Measurements from ENCODE around the gene FBXO41.

The FBXO41 gene

DNA sequence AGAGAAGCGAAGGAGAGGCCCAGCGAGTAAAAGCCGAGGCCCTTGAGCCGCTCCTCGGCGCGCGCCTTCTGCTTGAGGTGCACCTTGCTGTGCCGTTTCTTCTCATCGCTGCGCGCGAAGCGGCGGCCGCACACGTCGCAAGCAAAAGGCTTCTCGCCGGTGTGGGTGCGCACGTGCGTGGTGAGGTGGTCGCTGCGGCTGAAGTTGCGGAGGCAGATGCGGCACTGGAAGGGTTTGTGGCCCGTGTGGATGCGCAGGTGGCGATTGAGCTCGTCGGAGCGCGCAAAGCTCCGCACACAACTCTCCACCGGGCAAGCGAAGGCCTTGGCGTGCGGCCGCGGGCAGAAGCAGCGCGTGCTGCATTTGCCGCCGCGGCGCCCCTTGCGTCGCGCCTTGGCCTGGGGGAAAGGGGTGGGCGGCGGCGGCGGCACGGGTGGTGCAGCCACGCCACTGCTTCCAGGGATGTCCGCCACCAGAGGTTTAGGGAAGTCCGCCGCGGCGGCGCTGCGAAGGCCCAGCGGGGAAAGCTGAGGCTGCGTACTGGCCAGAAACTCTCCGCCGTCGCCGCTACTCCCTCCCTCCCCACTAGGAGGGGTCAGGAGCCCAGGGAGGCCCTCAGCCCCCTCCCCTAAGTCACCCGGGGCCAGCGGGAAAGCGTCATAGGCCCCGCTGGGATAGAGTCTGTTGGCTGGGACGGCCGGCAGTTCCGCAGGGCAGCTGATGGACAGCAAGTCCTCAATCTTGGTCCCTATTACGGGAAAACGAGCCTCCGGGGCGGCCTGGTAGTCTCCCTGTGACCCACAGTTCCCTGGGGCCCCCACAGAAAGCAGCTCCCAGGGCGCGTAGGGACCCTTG is 7.4 kb upstream of the FBXO41 start:
- no peak overlapping the region for H2BK12ac ChIP-seq (ENCODE audit: low read length)
- no peaks in the 10 kb centered on the region for H3K36me3 ChIP-seq (ENCODE audit: control insufficient read depth in 1 of 2, insufficient read depth in 2 of 2, low read length in 2 of 2)
- peaks cover 3% of the 10 kb centered on the region for H3K9me3 ChIP-seq (ENCODE audit: insufficient read depth, low read depth, low read length)
- H3K14ac ChIP-seq (ENCODE audit: low read length), result no peak overlapping the region
- H3K27me3 ChIP-seq (ENCODE audit: insufficient read depth, low read length), result peaks cover 45% of the 10 kb centered on the region
- no peak overlapping the region for H3K4ac ChIP-seq (ENCODE audit: low read depth, low read length)
- no peak overlapping the region for H2BK5ac ChIP-seq (ENCODE audit: low read depth, low read length, poor library complexity)
- no peaks in the 10 kb centered on the region for H3K79me2 ChIP-seq (ENCODE audit: control insufficient read depth, insufficient read depth, low read length, poor library complexity)
- no peak for DNase-seq
- H4K12ac ChIP-seq (ENCODE audit: low read depth, low read length), result no peak overlapping the region
- no peak overlapping the region for H3K9ac ChIP-seq (ENCODE audit: low read length)
- H3K4me1 ChIP-seq (ENCODE audit: control insufficient read depth in 1 of 2, insufficient read depth in 2 of 2, low read length in 2 of 2), result peaks cover 5 to 19% of the 10 kb centered on the region in 2 experiments
- H4K8ac ChIP-seq (ENCODE audit: low read depth, low read length), result no peak overlapping the region
- no peak overlapping the region for H3K18ac ChIP-seq (ENCODE audit: low read length)
- H2AFZ ChIP-seq (ENCODE audit: insufficient read depth, low read length, poor library complexity), result no peak overlapping the region
- H3K79me1 ChIP-seq (ENCODE audit: low read length), result no peaks in the 10 kb centered on the region
- no peak overlapping the region for H2AK5ac ChIP-seq (ENCODE audit: low read length)
- no peak overlapping the region for H3K27ac ChIP-seq (ENCODE audit: low read depth, low read length)
- WGBS (ENCODE audit: extremely low coverage, insufficient coverage, insufficient read length), result no CpG with 5 or more reads among the region's 82 CpGs
- no peak overlapping the region for H2BK120ac ChIP-seq (ENCODE audit: insufficient read depth, low read length, poor library complexity)
- H3K23ac ChIP-seq (ENCODE audit: low read length), result no peak overlapping the region
- H3K4me3 ChIP-seq (ENCODE audit: low read depth, low read length), result peak overlapping the region; percentile 3
- H4K91ac ChIP-seq (ENCODE audit: low read depth, low read length), result no peak overlapping the region
- H3K4me2 ChIP-seq (ENCODE audit: low read length), result peak overlapping the region; percentile 53

DNA sequence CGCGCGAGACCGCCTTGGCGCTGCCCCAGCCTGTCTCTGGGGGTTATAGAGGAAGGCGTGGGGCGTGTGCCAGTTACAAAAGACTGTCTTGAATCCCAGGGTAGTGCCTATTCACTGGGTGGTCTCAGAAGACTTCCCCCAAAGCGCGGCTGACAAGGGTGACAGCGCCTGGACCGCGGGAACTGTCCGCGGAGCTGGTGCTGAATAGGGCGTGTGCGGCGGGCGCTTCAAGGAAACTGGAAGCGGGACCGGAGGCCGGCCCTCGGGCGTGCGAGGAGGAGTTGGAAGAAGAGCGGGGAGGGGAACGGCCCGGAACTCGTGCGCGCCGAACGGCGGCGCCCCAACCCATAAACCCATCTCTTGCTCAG is 6.8 kb upstream of the FBXO41 start:
- no peak overlapping the region for H2BK120ac ChIP-seq (ENCODE audit: insufficient read depth, low read length, poor library complexity)
- H3K4me1 ChIP-seq (ENCODE audit: control insufficient read depth in 1 of 2, insufficient read depth in 2 of 2, low read length in 2 of 2), result peaks cover 5 to 19% of the 10 kb centered on the region in 2 experiments
- no peak overlapping the region for H3K9ac ChIP-seq (ENCODE audit: low read length)
- H3K79me1 ChIP-seq (ENCODE audit: low read length), result no peaks in the 10 kb centered on the region
- H3K18ac ChIP-seq (ENCODE audit: low read length), result no peak overlapping the region
- no peaks in the 10 kb centered on the region for H3K36me3 ChIP-seq (ENCODE audit: control insufficient read depth in 1 of 2, insufficient read depth in 2 of 2, low read length in 2 of 2)
- no peak overlapping the region for H3K27ac ChIP-seq (ENCODE audit: low read depth, low read length)
- no peaks in the 10 kb centered on the region for H3K79me2 ChIP-seq (ENCODE audit: control insufficient read depth, insufficient read depth, low read length, poor library complexity)
- no peak overlapping the region for H2BK12ac ChIP-seq (ENCODE audit: low read length)
- no peak overlapping the region for H3K4ac ChIP-seq (ENCODE audit: low read depth, low read length)
- H3K27me3 ChIP-seq (ENCODE audit: insufficient read depth, low read length), result peaks cover 48% of the 10 kb centered on the region
- H3K4me3 ChIP-seq (ENCODE audit: low read depth, low read length), result no peak overlapping the region
- H4K8ac ChIP-seq (ENCODE audit: low read depth, low read length), result no peak overlapping the region
- no peak overlapping the region for H3K23ac ChIP-seq (ENCODE audit: low read length)
- no peak overlapping the region for H2BK5ac ChIP-seq (ENCODE audit: low read depth, low read length, poor library complexity)
- peaks cover 3% of the 10 kb centered on the region for H3K9me3 ChIP-seq (ENCODE audit: insufficient read depth, low read depth, low read length)
- no peak overlapping the region for H3K14ac ChIP-seq (ENCODE audit: low read length)
- peak overlapping the region; percentile 53 for H3K4me2 ChIP-seq (ENCODE audit: low read length)
- H4K91ac ChIP-seq (ENCODE audit: low read depth, low read length), result no peak overlapping the region
- no peak overlapping the region for H2AK5ac ChIP-seq (ENCODE audit: low read length)
- WGBS (ENCODE audit: extremely low coverage, insufficient coverage, insufficient read length), result no CpG with 5 or more reads among the region's 34 CpGs
- no peak overlapping the region for H4K12ac ChIP-seq (ENCODE audit: low read depth, low read length)
- H2AFZ ChIP-seq (ENCODE audit: insufficient read depth, low read length, poor library complexity), result no peak overlapping the region
- peak in 1 of 2 donors; percentile 70 for DNase-seq

- peak; percentile 33 to 71 for DNase-seq
- Histone ChIP-seq H2AFZ (ENCODE audit: insufficient read depth, low read length, poor library complexity) (no peak overlapping the region), H4K12ac (ENCODE audit: low read depth, low read length) (no peak overlapping the region), H2BK120ac (ENCODE audit: insufficient read depth, low read length, poor library complexity) (no peak overlapping the region), H3K79me1 (ENCODE audit: low read length) (no peaks in the 10 kb centered on the region), H3K27me3 (ENCODE audit: insufficient read depth, low read length) (peaks cover 48% of the 10 kb centered on the region), H3K79me2 (ENCODE audit: control insufficient read depth, insufficient read depth, low read length, poor library complexity) (no peaks in the 10 kb centered on the region), H3K4me1 (ENCODE audit: control insufficient read depth in 1 of 2, insufficient read depth in 2 of 2, low read length in 2 of 2) (peaks cover 5 to 19% of the 10 kb centered on the region in 2 experiments), H3K14ac (ENCODE audit: low read length) (no peak overlapping the region), H3K9me3 (ENCODE audit: insufficient read depth, low read depth, low read length) (peaks cover 3% of the 10 kb centered on the region), H3K27ac (ENCODE audit: low read depth, low read length) (no peak overlapping the region), H3K18ac (ENCODE audit: low read length) (no peak overlapping the region), H3K23ac (ENCODE audit: low read length) (no peak overlapping the region), H3K4ac (ENCODE audit: low read depth, low read length) (no peak overlapping the region), H3K9ac (ENCODE audit: low read length) (no peak overlapping the region), H4K91ac (ENCODE audit: low read depth, low read length) (no peak overlapping the region), H3K4me2 (ENCODE audit: low read length) (no peak overlapping the region), H3K36me3 (ENCODE audit: control insufficient read depth in 1 of 2, insufficient read depth in 2 of 2, low read length in 2 of 2) (no peaks in the 10 kb centered on the region), H4K8ac (ENCODE audit: low read depth, low read length) (no peak overlapping the region), H2AK5ac (ENCODE audit: low read length) (no peak overlapping the region), H2BK5ac (ENCODE audit: low read depth, low read length, poor library complexity) (no peak overlapping the region), H2BK12ac (ENCODE audit: low read length) (no peak overlapping the region), H3K4me3 (ENCODE audit: low read depth, low read length) (no peak overlapping the region)
- no CpG with 5 or more reads among the region's 6 CpGs for WGBS (ENCODE audit: extremely low coverage, insufficient coverage, insufficient read length)
Measured at GRCh38 chr2:73290049-73290839, 6.0 kb upstream of the FBXO41 start.

DNA sequence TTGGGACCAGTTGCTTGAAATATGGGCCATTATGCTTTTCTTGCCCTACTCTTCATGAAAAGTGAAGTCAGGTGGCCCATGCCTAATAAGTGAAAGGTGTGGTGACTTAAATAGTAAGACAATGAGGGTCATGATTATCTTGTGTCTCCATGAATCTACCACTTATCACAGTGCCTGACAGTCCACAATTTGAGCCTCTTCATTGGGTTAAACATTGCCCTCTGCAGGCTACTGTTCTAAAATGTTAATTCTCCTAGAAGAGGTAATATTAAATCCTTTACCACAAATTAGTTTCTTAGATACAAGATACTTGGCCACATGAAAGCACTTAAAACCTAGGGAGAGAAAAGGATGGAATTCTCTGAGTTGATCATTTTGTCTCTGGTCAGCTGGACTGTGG is 5.0 kb upstream of the FBXO41 start:
- peaks cover 11 to 27% of the 10 kb centered on the region in 2 experiments for H3K4me1 ChIP-seq (ENCODE audit: control insufficient read depth in 1 of 2, insufficient read depth in 2 of 2, low read length in 2 of 2)
- no peak overlapping the region for H3K23ac ChIP-seq (ENCODE audit: low read length)
- H2BK120ac ChIP-seq (ENCODE audit: insufficient read depth, low read length, poor library complexity), result no peak overlapping the region
- H3K4ac ChIP-seq (ENCODE audit: low read depth, low read length), result no peak overlapping the region
- no peaks in the 10 kb centered on the region for H3K79me2 ChIP-seq (ENCODE audit: control insufficient read depth, insufficient read depth, low read length, poor library complexity)
- no peak overlapping the region for H4K12ac ChIP-seq (ENCODE audit: low read depth, low read length)
- no peak overlapping the region for H3K18ac ChIP-seq (ENCODE audit: low read length)
- H3K36me3 ChIP-seq (ENCODE audit: control insufficient read depth in 1 of 2, insufficient read depth in 2 of 2, low read length in 2 of 2), result no peaks in the 10 kb centered on the region
- H3K9ac ChIP-seq (ENCODE audit: low read length), result no peak overlapping the region
- no peaks in the 10 kb centered on the region for H3K79me1 ChIP-seq (ENCODE audit: low read length)
- H4K91ac ChIP-seq (ENCODE audit: low read depth, low read length), result no peak overlapping the region
- no peak overlapping the region for H4K8ac ChIP-seq (ENCODE audit: low read depth, low read length)
- H2BK5ac ChIP-seq (ENCODE audit: low read depth, low read length, poor library complexity), result no peak overlapping the region
- H3K9me3 ChIP-seq (ENCODE audit: insufficient read depth, low read depth, low read length), result peaks cover 3% of the 10 kb centered on the region
- H2AFZ ChIP-seq (ENCODE audit: insufficient read depth, low read length, poor library complexity), result no peak overlapping the region
- no peak for DNase-seq
- no peak overlapping the region for H3K14ac ChIP-seq (ENCODE audit: low read length)
- no peak overlapping the region for H3K27ac ChIP-seq (ENCODE audit: low read depth, low read length)
- no peak overlapping the region for H3K4me3 ChIP-seq (ENCODE audit: low read depth, low read length)
- H2BK12ac ChIP-seq (ENCODE audit: low read length), result no peak overlapping the region
- H3K4me2 ChIP-seq (ENCODE audit: low read length), result no peak overlapping the region
- no peak overlapping the region for H2AK5ac ChIP-seq (ENCODE audit: low read length)
- H3K27me3 ChIP-seq (ENCODE audit: insufficient read depth, low read length), result peaks cover 48% of the 10 kb centered on the region
